Dendritic cell treated with granulocyte-macrophage colony-stimulating factor and Interleukin-4, amounts not matched to agents 40 ng/mL and 50 ng/mL, for 4 days (primary cell): ENCODE results near the gene TTLL4.

Experiments used
- H3K27ac Mint-ChIP-seq: one replicate; pipeline ENCODE4 v1.8.0; 2022; ENCODE audit warnings: mild to moderate bottlenecking, mixed read lengths
- H3K27me3 Mint-ChIP-seq: one replicate; pipeline ENCODE4 v1.8.0; 2022; ENCODE audit warnings: mild to moderate bottlenecking, mixed read lengths
- H3K36me3 Mint-ChIP-seq: one replicate; pipeline ENCODE4 v1.8.0; 2022; ENCODE audit warnings: low read depth, mixed read lengths
- H3K4me1 Mint-ChIP-seq: one replicate; pipeline ENCODE4 v1.8.0; 2022; ENCODE audit warnings: low read depth, mixed read lengths
- H3K4me3 Mint-ChIP-seq: one replicate; pipeline ENCODE4 v1.8.0; 2022; ENCODE audit warnings: mild to moderate bottlenecking, moderate library complexity, mixed read lengths
- H3K9me3 Mint-ChIP-seq: one replicate; pipeline ENCODE4 v1.8.0; 2022; ENCODE audit warnings: mixed read lengths
- intact Hi-C: fragments of 100-400 bp; cut with micrococcal nuclease; formaldehyde crosslinking; loops from one replicate; pipeline ENCODE4 v1.15.0; 2022

TTLL4 gene

DNA sequence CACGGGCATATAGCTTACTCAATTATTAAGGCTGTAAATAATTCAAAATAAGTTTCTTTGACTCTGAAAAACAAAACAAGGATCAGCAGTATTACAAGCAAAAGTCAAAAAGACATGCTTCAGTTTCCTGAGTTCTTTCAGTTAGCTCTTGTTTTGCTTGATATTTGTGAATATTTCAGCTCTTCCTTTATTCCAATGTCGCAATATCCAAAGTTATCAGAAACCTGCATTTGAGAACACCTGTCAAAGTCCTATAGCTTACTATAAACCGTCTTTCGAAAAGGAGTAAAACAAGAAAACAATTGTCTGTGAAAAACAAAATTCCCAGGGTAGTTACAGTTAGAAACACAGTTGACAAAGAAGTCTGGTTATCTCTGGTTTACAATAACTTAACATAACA, 86.1 kb downstream of the TTLL4 start:
- peaks cover 30% of the 10 kb centered on the region for H3K27me3 Mint-ChIP-seq

DNA sequence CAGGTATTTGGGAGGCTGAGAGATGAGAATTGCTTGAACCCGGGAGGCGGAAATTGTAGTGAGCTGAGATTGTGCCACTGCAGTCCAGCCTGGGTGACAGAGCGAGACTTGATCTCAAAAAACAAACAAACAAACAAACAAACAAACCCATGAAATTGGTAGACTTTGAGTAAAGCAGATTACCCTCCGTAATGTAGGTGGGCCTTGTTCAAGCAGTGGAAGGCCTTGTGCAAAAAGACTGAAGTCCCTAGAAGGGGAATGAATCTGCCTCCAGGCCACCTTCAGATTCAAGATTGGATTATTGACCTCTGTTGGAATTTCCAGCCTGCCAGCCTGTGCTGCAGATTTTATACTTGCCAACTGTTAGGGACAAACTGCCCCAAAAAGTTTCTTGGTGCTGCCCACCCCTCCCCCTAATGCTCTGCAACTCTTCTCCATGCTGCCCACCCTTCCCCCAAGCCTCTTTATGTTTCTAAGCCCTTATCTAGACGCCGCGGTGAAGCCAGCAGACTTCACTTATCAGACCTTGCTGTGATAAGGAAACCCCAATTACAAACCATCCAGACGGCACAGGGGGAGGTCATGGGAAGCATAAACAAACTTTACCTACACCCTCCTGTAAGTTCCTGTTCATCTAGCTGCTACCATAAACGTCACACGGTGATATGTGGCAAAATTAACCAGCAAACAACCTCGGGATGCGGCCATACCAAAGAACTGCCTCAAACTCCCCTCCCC, 88.3 kb downstream of the TTLL4 start:
- Mint-ChIP-seq H3K27ac (no peak overlapping the region), H3K36me3 (no peaks in the 10 kb centered on the region), H3K4me3 (no peak overlapping the region), H3K9me3 (no peaks in the 10 kb centered on the region), H3K27me3 (peaks cover 30% of the 10 kb centered on the region), H3K4me1 (peaks cover 6% of the 10 kb centered on the region)
- intact Hi-C loops = no loop called here

More for the DNA sequence above, 86.1 kb downstream of the TTLL4 start:
- H3K27ac Mint-ChIP-seq = no peak overlapping the region
- H3K9me3 Mint-ChIP-seq = no peaks in the 10 kb centered on the region
- no peak overlapping the region for H3K4me3 Mint-ChIP-seq
- H3K4me1 Mint-ChIP-seq = no peaks in the 10 kb centered on the region
- no peaks in the 10 kb centered on the region for H3K36me3 Mint-ChIP-seq
- intact Hi-C loops = no loop called here

DNA sequence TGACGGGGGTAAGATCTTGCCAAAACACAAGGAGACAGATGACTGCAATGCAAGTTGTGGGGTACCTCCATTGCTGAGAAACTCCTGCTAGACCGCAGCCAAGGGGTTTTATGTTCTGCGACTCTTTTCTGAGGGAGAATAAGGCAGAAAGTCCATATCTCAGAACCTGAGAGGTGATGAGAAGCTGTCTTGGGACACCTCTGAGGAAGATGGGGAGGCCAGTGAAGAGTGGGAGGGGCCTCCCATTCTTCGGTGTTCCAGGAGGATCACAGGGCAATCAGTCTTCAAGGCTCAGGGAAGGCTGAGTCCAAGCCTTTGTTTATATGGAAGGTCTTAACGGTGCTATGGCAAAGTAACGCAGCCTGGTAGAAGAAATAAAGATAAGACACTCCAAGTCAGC, 89.4 kb downstream of the TTLL4 start:
- Mint-ChIP-seq H3K27me3 (peaks cover 27% of the 10 kb centered on the region), H3K4me1 (peaks cover 7% of the 10 kb centered on the region), H3K36me3 (no peaks in the 10 kb centered on the region), H3K4me3 (no peak overlapping the region), H3K27ac (no peak overlapping the region), H3K9me3 (peaks cover 3% of the 10 kb centered on the region)
- intact Hi-C loops = no loop called here

DNA sequence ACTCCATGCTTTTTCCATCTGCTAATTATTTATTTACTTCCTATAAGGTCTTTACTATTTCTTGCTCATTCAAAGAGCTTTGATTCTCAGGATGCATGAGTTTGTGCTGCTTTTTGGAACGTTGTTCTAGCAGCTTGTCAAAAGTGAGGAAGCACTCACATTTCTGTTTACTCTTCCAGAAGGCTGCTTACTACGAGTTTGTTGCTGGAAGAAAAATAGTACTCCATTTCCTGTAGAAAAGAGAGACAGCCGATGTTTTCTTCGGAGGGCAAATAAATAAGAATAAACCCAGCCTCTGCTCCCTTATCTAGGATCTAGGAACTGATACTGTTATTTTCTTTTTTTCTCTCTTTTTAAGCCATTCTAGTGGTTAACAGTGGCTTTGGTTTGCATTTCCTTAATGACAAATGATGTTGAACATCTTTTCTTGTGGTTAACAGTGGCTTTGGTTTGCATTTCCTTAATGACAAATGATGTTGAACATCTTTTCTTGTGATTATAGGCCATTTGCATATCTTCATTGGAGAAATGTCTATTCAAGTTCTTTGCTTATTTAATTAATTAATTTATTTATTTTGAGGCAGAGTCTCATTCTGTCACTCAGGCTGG, 91.9 kb downstream of the TTLL4 start:
- Mint-ChIP-seq H3K27ac (no peak overlapping the region), H3K9me3 (peaks cover 9% of the 10 kb centered on the region), H3K4me3 (no peak overlapping the region), H3K4me1 (peaks cover 22% of the 10 kb centered on the region), H3K36me3 (no peaks in the 10 kb centered on the region), H3K27me3 (peaks cover 24% of the 10 kb centered on the region)
- intact Hi-C loops = no loop called here

DNA sequence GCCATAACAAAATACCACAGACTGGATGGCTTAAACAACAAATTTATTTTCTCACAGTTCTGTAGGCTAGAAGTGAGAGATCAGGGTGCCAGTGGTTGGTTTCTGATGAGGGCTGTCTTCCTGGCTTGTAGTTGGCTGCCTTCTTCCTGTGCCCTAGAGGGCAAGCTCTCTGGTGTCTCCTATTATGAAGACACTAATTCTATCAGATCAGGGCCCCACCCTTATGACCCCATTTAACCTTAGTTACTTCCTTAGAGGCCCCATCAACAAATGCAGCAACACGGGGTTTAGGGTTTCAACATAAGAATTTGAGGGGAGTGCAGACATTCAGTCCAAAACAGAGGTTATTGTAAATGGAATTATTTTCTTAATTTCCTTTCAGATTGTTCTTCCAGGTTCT, 94.2 kb downstream of the TTLL4 start:
- Mint-ChIP-seq H3K4me3 (no peak overlapping the region), H3K4me1 (peaks cover 22% of the 10 kb centered on the region), H3K9me3 (peaks cover 9% of the 10 kb centered on the region), H3K36me3 (no peaks in the 10 kb centered on the region), H3K27ac (no peak overlapping the region), H3K27me3 (peaks cover 5% of the 10 kb centered on the region)
- intact Hi-C loops = no loop called here
